Thyroid gland (tissue), 4 donors: ENCODE results near the gene LTA.

ENCODE experiments used
- POLR2A ChIP-seq, 2 donors: fragments of 450-650 bp; IDR thresholded peaks; one replicate each; pipeline ENCODE4 v1.6.1; 2017; ENCODE audit warnings: antibody characterized with exemption in 2 of 2, mild to moderate bottlenecking in 2 of 2, moderate library complexity in 1 of 2
- TF ChIP-seq, protein P1 (sequence below), 6 experiments: fragments of 200-600 bp in 3 of 6; fragments of 450-650 bp in 3 of 6; sonication (generic) in 3 of 6; IDR thresholded peaks; one replicate each; pipeline ENCODE4 v1.5.1; 2016 to 2019; ENCODE audit warnings: antibody characterized with exemption in 6 of 6, mild to moderate bottlenecking in 2 of 6, inconsistent platforms in 1 of 6, moderate library complexity in 1 of 6

DNA sequence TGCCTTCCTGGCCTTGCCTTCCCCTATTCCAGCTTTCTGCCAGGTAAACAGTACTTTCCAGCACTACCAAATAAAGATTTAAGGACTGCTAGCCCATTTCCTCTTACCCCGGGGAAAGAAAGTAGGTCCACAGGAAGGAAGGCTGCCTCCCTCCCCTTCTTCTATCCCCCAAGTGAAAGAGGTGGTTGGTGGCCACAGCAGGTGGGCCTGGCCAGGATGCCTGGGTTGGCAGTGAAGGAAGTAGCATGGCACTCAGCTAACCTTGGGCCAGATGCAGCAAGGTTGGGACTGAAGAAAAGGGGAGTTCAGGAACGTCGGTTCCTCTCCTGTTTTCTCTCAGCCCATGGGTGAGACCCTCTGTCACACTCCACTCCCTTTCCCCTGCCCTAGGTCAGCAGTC lies 15.8 kb upstream of the LTA start:
- no peak for TF ChIP-seq POLR2A (IDR thresholded peaks at IDR 0.05)
- TF ChIP-seq, protein P1, sequence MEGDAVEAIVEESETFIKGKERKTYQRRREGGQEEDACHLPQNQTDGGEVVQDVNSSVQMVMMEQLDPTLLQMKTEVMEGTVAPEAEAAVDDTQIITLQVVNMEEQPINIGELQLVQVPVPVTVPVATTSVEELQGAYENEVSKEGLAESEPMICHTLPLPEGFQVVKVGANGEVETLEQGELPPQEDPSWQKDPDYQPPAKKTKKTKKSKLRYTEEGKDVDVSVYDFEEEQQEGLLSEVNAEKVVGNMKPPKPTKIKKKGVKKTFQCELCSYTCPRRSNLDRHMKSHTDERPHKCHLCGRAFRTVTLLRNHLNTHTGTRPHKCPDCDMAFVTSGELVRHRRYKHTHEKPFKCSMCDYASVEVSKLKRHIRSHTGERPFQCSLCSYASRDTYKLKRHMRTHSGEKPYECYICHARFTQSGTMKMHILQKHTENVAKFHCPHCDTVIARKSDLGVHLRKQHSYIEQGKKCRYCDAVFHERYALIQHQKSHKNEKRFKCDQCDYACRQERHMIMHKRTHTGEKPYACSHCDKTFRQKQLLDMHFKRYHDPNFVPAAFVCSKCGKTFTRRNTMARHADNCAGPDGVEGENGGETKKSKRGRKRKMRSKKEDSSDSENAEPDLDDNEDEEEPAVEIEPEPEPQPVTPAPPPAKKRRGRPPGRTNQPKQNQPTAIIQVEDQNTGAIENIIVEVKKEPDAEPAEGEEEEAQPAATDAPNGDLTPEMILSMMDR (IDR thresholded peaks at IDR 0.05) = no peak
